Pancreas (tissue), 10 donors: ENCODE results near the gene DAND5. TPM values are rescaled to one million over a fixed set of nuclear protein-coding genes. Genes with fewer than 3 reads are reported as not detected.

Experiments used
- ATAC-seq, 4 donors: fragments of 200-7000 bp; cut with Tn5 transposase; one replicate each; pipeline versions ENCODE4 v1.8.0 to v1.9.1; 2020; ENCODE audit warnings: mild to moderate bottlenecking in 4 of 4, moderate library complexity in 4 of 4
- DNase-seq, 6 donors: peaks; one replicate each; pipeline ENCODE4 v3.0.0-alpha.2; 2020
- FAIRE-seq: peaks from 2 replicates; lab custom pipeline; 2012; peaks lifted over from hg19 to GRCh38; lab: Jason Lieb, UNC
- H3K27ac ChIP-seq, 4 donors: fragments of 200-600 bp; sonication (generic); 1 replicate in 3 of 4; 2 replicates in 1 of 4; pipeline versions ENCODE4 v1.5.0 to v1.8.0; 2020
- H3K27me3 ChIP-seq, 4 donors: fragments of 200-600 bp; one replicate each; pipeline ENCODE4 v1.8.0; 2021
- H3K36me3 ChIP-seq, 3 donors: fragments of 200-600 bp; sonication (generic) in 1 of 3; one replicate each; pipeline versions ENCODE4 v1.5.0 to v1.8.0; 2020 to 2021
- H3K4me1 ChIP-seq, 3 donors: fragments of 200-600 bp; one replicate each; pipeline ENCODE4 v1.8.0; 2021
- H3K4me3 ChIP-seq, 4 donors: fragments of 200-600 bp; sonication (generic) in 2 of 4; one replicate each; pipeline versions ENCODE4 v1.5.0 to v1.8.0; 2020 to 2021
- H3K9me3 ChIP-seq, 4 donors: fragments of 200-600 bp; one replicate each; pipeline ENCODE4 v1.8.0; 2021
- WGBS, 2 donors: extraction: QIAGEN DNeasy Blood & Tissue Kit; methylation state at CpG; one replicate each; pipeline ENCODE4 v1.1.7; 2013; 5-methylcytosine and 5-hydroxymethylcytosine counted together
- intact Hi-C, 3 donors: fragments of 100-400 bp; cut with DNase I; formaldehyde crosslinking; loops; one replicate each; pipeline versions ENCODE4 v1.11.1 to v1.14.2; 2022
- polyA plus RNA-seq, 2 donors: library from polyadenylated mRNA; stranded (reverse); fragments of 200-250 nt; gene quantifications; one replicate each; pipeline ENCODE4 v1.2.3, GENCODE V29; 2013
- total RNA-seq, 6 donors: library from RNA; stranded (reverse); fragmentation: NEBNext Ultra II Directional in 4 of 6; extraction: Animal tissue kit (Norgen Biotek cat#: 25700) in 4 of 6; gene quantifications; one replicate each; pipeline versions ENCODE4 v1.2.1 to v1.2.4, GENCODE V29; 2021 to 2023
- TF ChIP-seq, protein P1 (sequence below), 4 donors: fragments of 200-600 bp; sonication (generic) in 3 of 4; IDR thresholded peaks; one replicate each; pipeline versions ENCODE4 v1.5.0 to v1.8.0; 2021; ENCODE audit warnings: antibody characterized with exemption in 4 of 4
- donor health status: healthy with polysubstance abuse.
- donor health status: DM: no; HTN: no; CAD: no; lungs with moderate emphysema.
- donor health status: DM: no; HTN: no; CAD: no.
- donor health status: control.
- donor health status: control.
- donor health status: Bipolar disorder and iron deficiency.
- donor health status: DM: yes; HTN: yes; CAD: no.
- donor health status: DM: no; HTN: no; CAD: no.
- donor health status: DM: no; HTN: no; CAD: no.
- donor health status: DM: yes; HTN: yes; CAD: no.

The DAND5 gene
- total and polyA plus RNA-seq, 8 donors, result 0.12 to 0.23 (median 0.14) TPM; not detected in 4

DNA sequence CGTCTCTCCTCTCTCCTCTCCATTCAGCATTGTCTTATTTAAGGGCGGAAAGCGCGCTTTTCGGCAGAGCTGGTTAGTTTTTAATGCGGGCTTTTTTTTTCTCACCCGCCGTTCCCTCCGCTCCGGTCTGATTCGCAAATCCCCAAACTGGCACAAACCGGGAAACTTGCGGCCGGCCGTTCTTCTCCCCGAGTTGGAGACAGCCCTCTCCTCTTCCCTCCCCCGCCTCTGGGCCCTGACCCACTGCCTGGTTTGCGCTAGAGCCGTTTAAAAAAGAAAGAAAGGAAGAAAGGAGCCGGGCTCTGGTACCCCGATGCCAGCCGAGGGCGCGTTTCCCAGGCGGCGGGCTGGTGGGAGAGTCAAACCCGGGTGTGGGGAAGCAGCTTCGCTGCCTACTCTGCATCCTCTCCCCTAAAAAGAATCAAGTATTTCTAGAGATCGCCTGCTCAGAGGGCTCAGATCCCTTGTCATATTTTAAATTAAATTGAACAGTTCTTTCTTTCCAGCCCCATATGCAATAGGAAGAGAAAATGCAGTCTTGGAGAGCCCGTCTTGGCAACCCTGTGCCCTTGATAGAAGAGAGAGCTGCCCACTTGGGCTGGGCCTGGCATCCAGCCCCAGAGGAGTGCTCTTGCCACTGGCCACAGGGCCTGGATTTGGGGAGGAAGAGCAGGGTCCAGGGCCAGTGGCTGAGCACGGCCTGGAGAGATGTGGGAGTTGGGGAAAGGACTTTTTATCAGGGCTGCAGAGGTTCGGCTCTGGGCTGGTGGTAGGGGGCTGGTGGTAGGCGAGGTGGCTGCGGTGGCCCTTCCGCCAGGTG, 44.9 kb downstream of the DAND5 start:
- Histone ChIP-seq H3K36me3 (no peaks in the 10 kb centered on the region), H3K27me3 (no peaks in the 10 kb centered on the region), H3K4me1 (no peaks in the 10 kb centered on the region), H3K4me3 (no peak overlapping the region), H3K9me3 (no peaks in the 10 kb centered on the region), H3K27ac (no peak overlapping the region)
- FAIRE-seq (no peak), DNase-seq (no peak), ATAC-seq (no peak)
- TF ChIP-seq, protein P1, sequence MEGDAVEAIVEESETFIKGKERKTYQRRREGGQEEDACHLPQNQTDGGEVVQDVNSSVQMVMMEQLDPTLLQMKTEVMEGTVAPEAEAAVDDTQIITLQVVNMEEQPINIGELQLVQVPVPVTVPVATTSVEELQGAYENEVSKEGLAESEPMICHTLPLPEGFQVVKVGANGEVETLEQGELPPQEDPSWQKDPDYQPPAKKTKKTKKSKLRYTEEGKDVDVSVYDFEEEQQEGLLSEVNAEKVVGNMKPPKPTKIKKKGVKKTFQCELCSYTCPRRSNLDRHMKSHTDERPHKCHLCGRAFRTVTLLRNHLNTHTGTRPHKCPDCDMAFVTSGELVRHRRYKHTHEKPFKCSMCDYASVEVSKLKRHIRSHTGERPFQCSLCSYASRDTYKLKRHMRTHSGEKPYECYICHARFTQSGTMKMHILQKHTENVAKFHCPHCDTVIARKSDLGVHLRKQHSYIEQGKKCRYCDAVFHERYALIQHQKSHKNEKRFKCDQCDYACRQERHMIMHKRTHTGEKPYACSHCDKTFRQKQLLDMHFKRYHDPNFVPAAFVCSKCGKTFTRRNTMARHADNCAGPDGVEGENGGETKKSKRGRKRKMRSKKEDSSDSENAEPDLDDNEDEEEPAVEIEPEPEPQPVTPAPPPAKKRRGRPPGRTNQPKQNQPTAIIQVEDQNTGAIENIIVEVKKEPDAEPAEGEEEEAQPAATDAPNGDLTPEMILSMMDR (IDR thresholded peaks at IDR 0.05), result no peak
- WGBS, 2 donors, result 81 to 89% methylated on average over 35 of the region's 35 CpGs
- intact Hi-C loops, result no loop called here

DNA sequence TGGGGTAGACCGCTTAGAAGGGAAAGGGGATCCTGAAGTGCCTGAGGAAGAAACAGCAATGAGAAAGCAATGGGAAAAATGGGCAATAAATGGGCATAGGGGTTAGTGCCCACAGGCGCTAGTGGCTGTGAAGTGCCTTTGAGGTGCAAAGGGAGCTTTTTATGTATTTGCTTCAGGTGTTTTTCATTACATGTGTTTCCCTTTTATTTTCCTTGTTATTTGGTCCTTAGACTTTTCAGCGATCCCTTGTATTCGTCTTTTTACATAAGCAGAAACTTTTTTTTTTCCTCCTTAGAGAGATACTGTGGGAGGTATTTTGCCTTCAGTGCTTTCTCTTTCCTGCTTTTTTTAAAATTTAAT, 45.5 kb downstream of the DAND5 start:
- H3K9me3 ChIP-seq, result no peaks in the 10 kb centered on the region
- no peaks in the 10 kb centered on the region for H3K27me3 ChIP-seq
- FAIRE-seq, result no peak
- DNase-seq, result no peak
- no peaks in the 10 kb centered on the region for H3K4me1 ChIP-seq
- 89 to 96% methylated on average over 4 of the region's 4 CpGs for WGBS, 2 donors
- no peak overlapping the region for H3K4me3 ChIP-seq
- H3K27ac ChIP-seq, result no peak overlapping the region
- no peaks in the 10 kb centered on the region for H3K36me3 ChIP-seq
- intact Hi-C loops, result no loop called here
- ATAC-seq, result no peak
- TF ChIP-seq, protein P1 (IDR thresholded peaks at IDR 0.05), result no peak

DNA sequence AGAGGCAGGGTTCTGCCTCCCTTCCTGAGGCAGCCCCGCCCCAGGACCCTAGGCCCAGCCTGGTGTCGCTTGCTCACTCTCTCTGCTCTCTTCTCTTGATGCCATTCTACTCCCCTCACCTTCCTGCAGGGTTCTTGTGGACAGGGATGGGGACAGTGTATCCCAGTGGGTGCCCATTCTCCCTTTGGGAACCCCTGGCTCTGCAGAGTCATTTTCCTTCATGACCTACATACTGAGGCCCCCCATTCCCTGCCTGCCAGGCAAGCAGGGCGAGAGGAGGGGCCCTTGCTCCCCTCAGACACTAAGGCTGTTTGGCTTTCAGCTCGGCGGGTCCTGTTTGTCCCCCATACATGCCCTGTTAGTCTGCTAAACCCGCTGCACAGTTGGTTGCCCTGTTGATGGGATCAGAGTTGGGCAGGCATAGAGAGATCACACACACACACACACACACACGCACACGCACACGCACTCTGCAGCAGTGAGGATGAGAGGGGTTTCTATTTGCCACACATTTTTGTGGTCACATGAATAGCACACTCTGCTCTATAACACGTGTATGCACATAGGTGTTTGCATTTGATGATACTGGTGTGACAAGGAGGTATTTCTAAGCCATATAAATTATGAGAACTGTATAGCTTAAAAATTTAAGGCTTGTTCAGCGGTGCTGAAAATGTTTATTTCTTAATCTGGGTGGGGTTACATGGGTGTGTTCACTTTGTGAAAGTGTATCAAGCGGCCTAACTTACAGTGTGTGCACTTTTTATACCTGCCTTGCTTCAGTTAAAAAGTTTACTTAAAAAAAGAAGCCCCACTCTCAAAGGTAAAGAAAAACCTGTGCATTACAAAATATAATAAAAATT, 46.2 kb downstream of the DAND5 start:
- TF ChIP-seq, protein P1 (IDR thresholded peaks at IDR 0.05), result no peak
- no peak overlapping the region for H3K27ac ChIP-seq
- H3K4me1 ChIP-seq, result no peaks in the 10 kb centered on the region
- H3K27me3 ChIP-seq, result no peaks in the 10 kb centered on the region
- 84 to 88% methylated on average over 12 of the region's 12 CpGs for WGBS, 2 donors
- no peak for DNase-seq
- H3K4me3 ChIP-seq, result no peak overlapping the region
- ATAC-seq, result no peak
- intact Hi-C loops, result no loop called here
- H3K9me3 ChIP-seq, result no peaks in the 10 kb centered on the region
- FAIRE-seq, result no peak
- H3K36me3 ChIP-seq, result no peaks in the 10 kb centered on the region

DNA sequence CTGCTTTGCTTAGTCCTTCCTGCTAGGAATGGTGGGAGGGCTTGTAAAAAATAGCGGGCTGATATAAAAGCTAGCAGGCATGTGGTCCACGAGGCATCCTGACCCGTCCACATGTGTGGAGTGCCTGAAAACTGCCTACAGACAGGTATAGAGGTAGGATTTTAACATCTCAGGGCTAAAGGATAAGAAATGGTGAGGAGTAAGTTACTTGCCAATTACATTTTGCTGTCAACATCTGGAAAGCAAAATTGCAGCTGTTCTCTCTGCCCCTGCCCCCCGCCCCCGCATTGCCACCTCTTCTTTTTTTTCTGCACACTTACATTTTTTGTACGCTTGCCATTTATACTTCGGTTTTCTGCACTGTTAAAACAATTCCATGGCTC, 46.9 kb downstream of the DAND5 start:
- DNase-seq (peak in 1 of 6 donors; percentile 1), FAIRE-seq (no peak), ATAC-seq (no peak)
- Histone ChIP-seq H3K36me3 (no peaks in the 10 kb centered on the region), H3K27ac (no peak overlapping the region), H3K4me3 (no peak overlapping the region), H3K27me3 (no peaks in the 10 kb centered on the region), H3K4me1 (no peaks in the 10 kb centered on the region), H3K9me3 (no peaks in the 10 kb centered on the region)
- intact Hi-C loops, result no loop called here
- TF ChIP-seq, protein P1 (IDR thresholded peaks at IDR 0.05), result no peak
- WGBS, 2 donors, result 79 to 87% methylated on average over 7 of the region's 7 CpGs
